DND-41 (cell line): ENCODE data around the gene MYO1B.

Source experiments
- CTCF ChIP-seq: IDR thresholded peaks from 2 replicates; pipeline ENCODE4 v1.5.1; 2012; ENCODE audit warnings: borderline replicate concordance, low read length, moderate library complexity, mild to moderate bottlenecking; ENCODE audit not compliant: poor library complexity, severe bottlenecking; ENCODE audit errors: extremely low read depth
- EZH2 ChIP-seq: IDR thresholded peaks from 3 replicates; pipeline ENCODE4 v1.6.1; 2012; ENCODE audit warnings: borderline replicate concordance, low read depth, mild to moderate bottlenecking, moderate library complexity, low read length, inconsistent platforms; ENCODE audit not compliant: severe bottlenecking

GRCh38 chr2:191197096-191197495 lies 48.1 kb upstream of the MYO1B start:
- TF ChIP-seq CTCF = no peak
- no peak for TF ChIP-seq EZH2
